Neural crest cell (in vitro differentiated cells): ENCODE results near the gene TDRD9. TPM values are rescaled to one million over a fixed set of nuclear protein-coding genes. Genes with fewer than 3 reads are reported as not detected.

Experiments
- DNase-seq: peaks from one replicate; pipeline ENCODE4 v3.0.0; 2021; ENCODE audit warnings: low read depth, mixed read lengths, low spot score
- H3K27ac Mint-ChIP-seq: one replicate; pipeline ENCODE4 v1.8.0; 2021; ENCODE audit warnings: mild to moderate bottlenecking, mixed read lengths; ENCODE audit not compliant: unreplicated experiment
- H3K27me3 Mint-ChIP-seq: 2 replicates; pipeline ENCODE4 v1.8.0; 2021; ENCODE audit warnings: low read depth, mild to moderate bottlenecking, mixed read lengths
- H3K36me3 Mint-ChIP-seq: 2 replicates; pipeline ENCODE4 v1.8.0; 2021; ENCODE audit warnings: low read depth, mild to moderate bottlenecking, mixed read lengths
- H3K4me1 Mint-ChIP-seq: 2 replicates; pipeline ENCODE4 v1.8.0; 2021; ENCODE audit warnings: mixed read lengths
- H3K4me3 Mint-ChIP-seq: one replicate; pipeline ENCODE4 v1.8.0; 2021; ENCODE audit warnings: mild to moderate bottlenecking, mixed read lengths
- H3K9me3 Mint-ChIP-seq: 2 replicates; pipeline ENCODE4 v1.8.0; 2021; ENCODE audit warnings: mixed read lengths
- total RNA-seq: library from RNA; stranded (reverse); gene quantifications from 2 replicates; pipeline ENCODE4 v1.2.1, GENCODE V29; 2021
- TF ChIP-seq, protein P1 (sequence below): fragments of 200-600 bp; sonication (generic); conservative IDR thresholded peaks from 2 replicates; pipeline ENCODE4 v1.5.0; 2021; ENCODE audit warnings: antibody characterized with exemption, mild to moderate bottlenecking

TDRD9 gene
- total RNA-seq, 1 donor from 2014 or later = not detected

DNA sequence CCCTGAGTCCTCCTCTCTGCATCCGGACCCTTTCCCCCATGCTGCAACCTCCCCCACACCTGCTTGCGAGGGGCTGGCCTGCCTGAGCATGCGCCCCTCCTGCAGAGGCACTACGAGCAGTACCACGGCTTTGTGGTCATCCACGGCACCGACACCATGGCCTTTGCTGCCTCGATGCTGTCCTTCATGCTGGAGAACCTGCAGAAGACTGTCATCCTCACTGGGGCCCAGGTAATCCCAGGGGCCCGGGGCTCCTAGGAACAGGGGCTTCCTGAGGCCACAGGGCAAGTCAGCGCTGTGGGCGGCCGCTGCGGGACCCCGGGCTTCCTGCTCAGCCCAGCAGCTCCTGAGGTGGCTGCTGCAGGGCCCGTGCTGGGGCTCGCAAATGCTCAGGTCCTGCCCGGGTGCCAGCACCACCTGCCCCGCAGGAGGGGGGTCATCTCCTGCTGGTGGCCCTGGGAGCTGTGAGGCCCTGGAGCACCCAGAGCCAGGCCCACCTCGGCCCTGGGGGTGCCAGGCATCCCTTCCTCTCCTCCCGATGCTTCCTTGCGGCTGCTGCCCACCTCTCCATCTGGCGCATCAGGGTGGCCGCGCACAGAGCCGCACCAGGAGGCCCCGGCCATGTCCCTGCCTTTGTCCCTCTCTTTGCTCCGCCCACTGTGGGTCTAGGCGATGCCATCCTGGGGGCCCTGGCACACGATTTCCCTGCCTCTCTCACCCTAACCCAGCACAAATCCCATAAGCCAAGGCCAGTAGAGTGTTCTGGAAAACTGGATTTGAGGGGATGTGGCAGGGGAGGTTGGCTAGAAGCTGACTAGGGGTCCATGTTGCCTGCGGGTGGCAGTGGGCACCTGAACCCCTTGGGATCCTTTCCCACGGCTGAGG, 167.4 kb downstream of the TDRD9 start:
- H3K9me3 Mint-ChIP-seq = no peaks in the 10 kb centered on the region
- no peak overlapping the region for H3K4me3 Mint-ChIP-seq
- TF ChIP-seq, protein P1, sequence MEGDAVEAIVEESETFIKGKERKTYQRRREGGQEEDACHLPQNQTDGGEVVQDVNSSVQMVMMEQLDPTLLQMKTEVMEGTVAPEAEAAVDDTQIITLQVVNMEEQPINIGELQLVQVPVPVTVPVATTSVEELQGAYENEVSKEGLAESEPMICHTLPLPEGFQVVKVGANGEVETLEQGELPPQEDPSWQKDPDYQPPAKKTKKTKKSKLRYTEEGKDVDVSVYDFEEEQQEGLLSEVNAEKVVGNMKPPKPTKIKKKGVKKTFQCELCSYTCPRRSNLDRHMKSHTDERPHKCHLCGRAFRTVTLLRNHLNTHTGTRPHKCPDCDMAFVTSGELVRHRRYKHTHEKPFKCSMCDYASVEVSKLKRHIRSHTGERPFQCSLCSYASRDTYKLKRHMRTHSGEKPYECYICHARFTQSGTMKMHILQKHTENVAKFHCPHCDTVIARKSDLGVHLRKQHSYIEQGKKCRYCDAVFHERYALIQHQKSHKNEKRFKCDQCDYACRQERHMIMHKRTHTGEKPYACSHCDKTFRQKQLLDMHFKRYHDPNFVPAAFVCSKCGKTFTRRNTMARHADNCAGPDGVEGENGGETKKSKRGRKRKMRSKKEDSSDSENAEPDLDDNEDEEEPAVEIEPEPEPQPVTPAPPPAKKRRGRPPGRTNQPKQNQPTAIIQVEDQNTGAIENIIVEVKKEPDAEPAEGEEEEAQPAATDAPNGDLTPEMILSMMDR = no peak
- H3K4me1 Mint-ChIP-seq = peaks cover 3% of the 10 kb centered on the region
- H3K36me3 Mint-ChIP-seq = no peaks in the 10 kb centered on the region
- DNase-seq = no peak
- peak overlapping the region; percentile 75 for H3K27ac Mint-ChIP-seq
- no peaks in the 10 kb centered on the region for H3K27me3 Mint-ChIP-seq

DNA sequence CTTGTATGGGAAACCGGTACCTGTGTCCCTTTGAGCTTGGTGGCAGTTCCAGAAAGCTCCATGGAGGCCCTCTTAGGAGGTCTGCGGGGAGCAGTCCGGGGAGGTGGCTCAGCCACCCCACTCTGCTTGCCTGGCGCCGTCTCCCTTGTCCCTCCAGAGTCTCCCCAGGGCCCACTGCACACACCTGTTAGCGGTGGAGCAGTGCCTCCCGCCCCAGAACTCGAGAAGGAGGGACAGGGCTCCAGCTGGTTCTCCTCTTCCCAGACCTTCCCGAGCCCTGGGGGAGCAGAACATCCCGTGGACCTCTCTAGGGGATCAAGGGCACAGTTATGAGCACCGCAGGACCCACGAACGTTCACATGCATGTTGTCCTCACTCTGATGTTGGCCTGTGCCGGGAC, 168.1 kb downstream of the TDRD9 start:
- Mint-ChIP-seq H3K9me3 (no peaks in the 10 kb centered on the region), H3K4me3 (no peak overlapping the region), H3K4me1 (peaks cover 3% of the 10 kb centered on the region), H3K36me3 (no peaks in the 10 kb centered on the region), H3K27ac (no peak overlapping the region), H3K27me3 (no peaks in the 10 kb centered on the region)
- TF ChIP-seq, protein P1 = no peak
- DNase-seq = no peak

DNA sequence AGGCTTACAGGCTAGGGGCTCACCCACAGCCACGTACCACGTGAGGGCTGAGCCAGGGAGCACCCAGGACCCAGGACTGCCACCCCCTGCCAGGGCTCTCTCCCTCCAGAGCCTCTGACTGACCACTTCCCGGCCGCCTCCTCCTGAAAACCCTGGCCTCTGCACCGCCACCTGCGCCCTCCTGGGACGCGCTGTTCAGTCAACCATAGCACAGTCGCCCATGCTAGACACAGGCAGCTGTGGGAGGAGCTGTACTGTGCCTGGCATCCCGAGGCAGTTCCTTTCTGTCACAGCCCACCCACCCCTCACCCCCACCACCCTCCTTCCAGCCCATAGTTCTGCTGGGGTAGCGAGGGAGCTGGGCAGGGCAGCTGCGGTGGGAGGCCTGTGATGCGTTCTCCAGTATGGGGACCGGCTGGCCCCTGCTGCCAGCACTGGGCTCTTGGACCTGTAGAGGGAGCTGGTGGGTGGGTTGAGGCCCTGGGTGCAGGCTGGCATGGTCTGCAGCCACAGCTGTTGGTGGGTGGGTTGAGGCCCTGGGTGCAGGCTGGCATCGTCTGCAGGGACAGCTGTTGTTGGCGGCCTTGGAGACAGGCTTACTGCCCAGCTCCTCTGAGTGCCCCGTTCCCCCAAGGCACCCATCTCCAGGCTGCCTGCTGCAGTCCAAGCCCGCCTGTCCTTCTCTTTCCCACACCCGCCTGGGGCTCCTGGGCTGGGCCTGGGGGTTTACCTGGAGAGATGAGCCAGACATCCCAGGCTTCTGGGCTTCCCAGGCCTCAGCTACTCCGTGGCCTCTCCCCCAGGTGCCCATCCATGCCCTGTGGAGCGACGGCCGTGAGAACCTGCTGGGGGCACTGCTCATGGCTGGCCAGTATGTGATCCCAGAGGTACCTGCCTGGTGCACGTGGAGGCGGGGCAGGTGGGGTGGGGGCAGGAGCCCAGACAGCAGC, 168.8 kb downstream of the TDRD9 start:
- TF ChIP-seq, protein P1 = no peak

DNA sequence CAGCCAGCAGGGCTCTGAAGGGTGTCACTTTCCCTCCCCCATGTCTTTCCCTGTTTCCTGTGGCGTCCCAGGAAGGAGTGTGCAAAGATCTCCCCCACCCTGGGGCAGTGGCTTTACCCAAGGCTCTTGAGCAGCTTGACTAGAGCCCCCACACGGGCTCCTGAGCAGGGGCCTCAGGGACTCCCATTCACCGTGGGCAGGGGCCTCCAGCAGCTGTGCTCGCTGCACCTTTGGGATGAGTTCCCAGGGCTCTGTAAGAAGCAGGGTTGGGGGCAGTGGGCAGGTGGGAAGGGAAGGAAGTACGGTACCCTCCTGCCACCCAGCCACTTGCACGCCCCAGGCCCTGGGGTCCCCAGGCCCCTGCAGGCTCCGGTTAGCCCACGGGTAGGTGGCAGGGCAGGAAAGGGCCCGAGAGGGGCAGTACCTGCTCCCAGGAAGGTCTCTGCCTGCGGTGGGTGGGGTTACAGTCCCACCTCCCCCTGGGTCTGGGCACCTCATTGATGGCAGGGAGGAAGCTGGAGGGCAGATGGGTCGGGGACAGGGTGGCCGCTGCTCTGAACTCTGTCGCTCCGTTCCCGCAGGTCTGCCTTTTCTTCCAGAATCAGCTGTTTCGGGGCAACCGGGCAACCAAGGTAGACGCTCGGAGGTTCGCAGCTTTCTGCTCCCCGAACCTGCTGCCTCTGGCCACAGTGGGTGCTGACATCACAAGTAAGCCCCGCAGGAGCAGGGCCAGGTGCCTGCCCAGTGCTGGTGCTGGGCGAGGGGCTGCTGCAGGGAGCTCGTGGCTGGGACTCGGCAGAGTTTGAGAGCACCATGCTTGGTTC, 170.2 kb downstream of the TDRD9 start:
- H3K4me1 Mint-ChIP-seq = peaks cover 3% of the 10 kb centered on the region
- TF ChIP-seq, protein P1 = no peak
- no peaks in the 10 kb centered on the region for H3K27me3 Mint-ChIP-seq
- no peaks in the 10 kb centered on the region for H3K9me3 Mint-ChIP-seq
- H3K36me3 Mint-ChIP-seq = no peaks in the 10 kb centered on the region
- no peak overlapping the region for H3K4me3 Mint-ChIP-seq
- no peak for DNase-seq
- no peak overlapping the region for H3K27ac Mint-ChIP-seq

More for the DNA sequence above, 168.8 kb downstream of the TDRD9 start:
- Mint-ChIP-seq H3K4me1 (peaks cover 3% of the 10 kb centered on the region), H3K27me3 (no peaks in the 10 kb centered on the region), H3K36me3 (no peaks in the 10 kb centered on the region), H3K4me3 (no peak overlapping the region), H3K27ac (no peak overlapping the region), H3K9me3 (no peaks in the 10 kb centered on the region)
- no peak for DNase-seq
